ENCODE data around the gene CCDC146. TPM values are rescaled to one million over a fixed set of nuclear protein-coding genes. Genes with fewer than 3 reads are reported as not detected.
"Not testable (repeated sequence)": the region's sequence is repeated elsewhere in the genome, so short reads cannot be mapped to it uniquely, and the experiment has no call there.

CCDC146 gene
- total RNA-seq, 1 experiment from 2014 or later, result 0.72 TPM

GRCh38 chr7:77331938-77332695 lies 209.7 kb downstream of the CCDC146 start:
- H3K4me1 Mint-ChIP-seq, result peaks cover 15% of the 10 kb centered on the region in 2 experiments
- H4K20me1 ChIP-seq (ENCODE audit: control insufficient read depth, insufficient read depth, insufficient read length), result no peaks in the 10 kb centered on the region
- no peak overlapping the region for H2AK5ac ChIP-seq (ENCODE audit: insufficient read length, low read length)
- no peak overlapping the region for H2BK12ac ChIP-seq (ENCODE audit: insufficient read length, low read depth, low read length)
- H3K4me1 ChIP-seq (ENCODE audit: insufficient read depth, low read length), result no peaks in the 10 kb centered on the region
- no peak overlapping the region for H3K4me2 ChIP-seq (ENCODE audit: insufficient read depth, insufficient read length, low read length)
- H3K23ac ChIP-seq (ENCODE audit: insufficient read length, low read depth, low read length), result no peak overlapping the region
- H2BK120ac ChIP-seq (ENCODE audit: low read depth, low read length, poor library complexity, severe bottlenecking), result no peak overlapping the region
- H4K5ac ChIP-seq (ENCODE audit: insufficient read length, low read depth, low read length), result no peak overlapping the region
- no peak overlapping the region for H3K56ac ChIP-seq (ENCODE audit: insufficient read length, low read depth, low read length)
- no peak overlapping the region for H3K14ac ChIP-seq (ENCODE audit: insufficient read depth, low read length)
- H3K23me2 ChIP-seq (ENCODE audit: insufficient read length, low read depth, low read length, poor library complexity, severe bottlenecking), result no peaks in the 10 kb centered on the region
- no peak overlapping the region for H2BK5ac ChIP-seq (ENCODE audit: insufficient read length, low read length)
- H4K91ac ChIP-seq (ENCODE audit: insufficient read length, low read depth, low read length), result no peak overlapping the region
- peak; percentile 60 for DNase-seq
- H3K18ac ChIP-seq (ENCODE audit: insufficient read length, low read depth, low read length), result no peak overlapping the region
- H3T11ph ChIP-seq (ENCODE audit: low read length), result no peak overlapping the region
- H4K8ac ChIP-seq (replicated peaks; ENCODE audit: insufficient read length, low read depth, low read length), result no peak overlapping the region
- no peaks in the 10 kb centered on the region for H3K27me3 Mint-ChIP-seq (ENCODE audit: low read depth)
- H3K79me1 ChIP-seq (ENCODE audit: insufficient read depth, low read depth, low read length, poor library complexity, severe bottlenecking), result no peaks in the 10 kb centered on the region
- H3K9me3 ChIP-seq (ENCODE audit: control insufficient read depth, low read depth, low read length), result no peaks in the 10 kb centered on the region
- TF ChIP-seq CTCF (conservative IDR thresholded peaks at IDR 0.05), result peak; percentile 76
- H3K27ac Mint-ChIP-seq, result no peak overlapping the region
- no peaks in the 10 kb centered on the region for H3K36me3 Mint-ChIP-seq (ENCODE audit: insufficient read depth in 1 of 3, low read depth in 3 of 3)
- no peak overlapping the region for H3K4me3 Mint-ChIP-seq
- no peak overlapping the region for H2BK15ac ChIP-seq (ENCODE audit: low read depth, low read length)
- no peak overlapping the region for H2AFZ ChIP-seq (ENCODE audit: low read length)
- no peak overlapping the region for H3K9ac ChIP-seq (ENCODE audit: extremely low read depth, insufficient read length, low read length)
- H3K9me3 Mint-ChIP-seq, result no peaks in the 10 kb centered on the region
- no peak overlapping the region for H3K4ac ChIP-seq (ENCODE audit: low read depth, low read length)
- no CpG with 5 or more reads among the region's 3 CpGs for WGBS (ENCODE audit: extremely low coverage, insufficient read length, low lambda C conversion rate)
- H3K27me3 ChIP-seq (ENCODE audit: insufficient read depth, low read length), result no peaks in the 10 kb centered on the region
- no peak overlapping the region for H2BK20ac ChIP-seq (ENCODE audit: low read depth, low read length, poor library complexity, severe bottlenecking)
- no peak overlapping the region for H3K27ac ChIP-seq (ENCODE audit: insufficient read length, low read depth, low read length)
- H3K79me2 ChIP-seq (ENCODE audit: insufficient read depth, low read length), result no peaks in the 10 kb centered on the region

GRCh38 chr7:77334039-77334438 lies 211.6 kb downstream of the CCDC146 start:
- H3K79me1 ChIP-seq (ENCODE audit: insufficient read depth, low read depth, low read length, poor library complexity, severe bottlenecking); H3K56ac ChIP-seq (ENCODE audit: insufficient read length, low read depth, low read length); H2BK120ac ChIP-seq (ENCODE audit: low read depth, low read length, poor library complexity, severe bottlenecking); H3K4ac ChIP-seq (ENCODE audit: low read depth, low read length); H3K23ac ChIP-seq (ENCODE audit: insufficient read length, low read depth, low read length); H2BK20ac ChIP-seq (ENCODE audit: low read depth, low read length, poor library complexity, severe bottlenecking); H2AK5ac ChIP-seq (ENCODE audit: insufficient read length, low read length); H3K18ac ChIP-seq (ENCODE audit: insufficient read length, low read depth, low read length); H3K27me3 ChIP-seq (ENCODE audit: insufficient read depth, low read length); H3K9ac ChIP-seq (ENCODE audit: extremely low read depth, insufficient read length, low read length); H3K4me3 Mint-ChIP-seq; H3K4me2 ChIP-seq (ENCODE audit: insufficient read depth, insufficient read length, low read length); H3K14ac ChIP-seq (ENCODE audit: insufficient read depth, low read length); H4K8ac ChIP-seq (replicated peaks; ENCODE audit: insufficient read length, low read depth, low read length); H3K4me1 ChIP-seq (ENCODE audit: insufficient read depth, low read length); H3K4me1 Mint-ChIP-seq; H3K27ac Mint-ChIP-seq; H3K36me3 Mint-ChIP-seq (ENCODE audit: insufficient read depth in 1 of 3, low read depth in 3 of 3); H3K27me3 Mint-ChIP-seq (ENCODE audit: low read depth); H3K23me2 ChIP-seq (ENCODE audit: insufficient read length, low read depth, low read length, poor library complexity, severe bottlenecking); H3K9me3 ChIP-seq (ENCODE audit: control insufficient read depth, low read depth, low read length); DNase-seq; H3T11ph ChIP-seq (ENCODE audit: low read length); H3K9me3 Mint-ChIP-seq; H2BK15ac ChIP-seq (ENCODE audit: low read depth, low read length); H4K5ac ChIP-seq (ENCODE audit: insufficient read length, low read depth, low read length); H4K91ac ChIP-seq (ENCODE audit: insufficient read length, low read depth, low read length); H3K79me2 ChIP-seq (ENCODE audit: insufficient read depth, low read length); H2BK12ac ChIP-seq (ENCODE audit: insufficient read length, low read depth, low read length); H3K27ac ChIP-seq (ENCODE audit: insufficient read length, low read depth, low read length); H2BK5ac ChIP-seq (ENCODE audit: insufficient read length, low read length); H2AFZ ChIP-seq (ENCODE audit: low read length); H4K20me1 ChIP-seq (ENCODE audit: control insufficient read depth, insufficient read depth, insufficient read length): not testable (repeated sequence)
- no CpG with 5 or more reads among the region's 2 CpGs for WGBS (ENCODE audit: extremely low coverage, insufficient read length, low lambda C conversion rate)

All from H9 (cell line).